ENCODE data around the gene PIP4P1. TPM values are rescaled to one million over a fixed set of nuclear protein-coding genes. Genes with fewer than 3 reads are reported as not detected.

Gene PIP4P1
- total RNA-seq, 2 experiments from 2014 or later, result 83.9 to 107 TPM

GRCh38 chr14:20499108-20499507 lies 37.9 kb upstream of the PIP4P1 start:
- Mint-ChIP-seq H3K9me3 (no peaks in the 10 kb centered on the region), H3K36me3 (ENCODE audit: low read depth) (no peaks in the 10 kb centered on the region), H3K27me3 (no peaks in the 10 kb centered on the region), H3K4me3 (no peak overlapping the region), H3K4me1 (ENCODE audit: low read depth) (peaks cover 25% of the 10 kb centered on the region), H3K27ac (no peak overlapping the region)
- Histone ChIP-seq H3K4me1 (ENCODE audit: insufficient read depth, low read length) (peaks cover 7% of the 10 kb centered on the region), H3K27me3 (ENCODE audit: control insufficient read depth in 1 of 2, insufficient read depth in 2 of 2, low read length in 2 of 2) (no peaks in the 10 kb centered on the region), H3K4me3 (ENCODE audit: low read length) (no peak overlapping the region), H3K36me3 (ENCODE audit: insufficient read depth, low read length) (no peaks in the 10 kb centered on the region), H3K27ac (ENCODE audit: low read depth in 1 of 2, low read length in 2 of 2) (no peak overlapping the region), H3K9me3 (ENCODE audit: control insufficient read depth in 1 of 2, insufficient read depth in 1 of 2, low read length in 2 of 2) (no peaks in the 10 kb centered on the region)
- CTCF ChIA-PET, result no interaction called here
- intact Hi-C loops (cut with DNase I, micrococcal nuclease), result no loop called here
- TF ChIP-seq CTCF (IDR thresholded peaks at IDR 0.05), result no peak
- ATAC-seq (ENCODE audit: poor library complexity) (no peak), DNase-seq (no peak)
- POLR2A ChIA-PET, result no interaction called here

- no peaks in the 10 kb centered on the region for H3K9me3 ChIP-seq (ENCODE audit: control insufficient read depth in 1 of 2, insufficient read depth in 1 of 2, low read length in 2 of 2)
- H3K27ac Mint-ChIP-seq, result no peak overlapping the region
- TF ChIP-seq CTCF (IDR thresholded peaks at IDR 0.05), result no peak
- no peaks in the 10 kb centered on the region for H3K9me3 Mint-ChIP-seq
- no peaks in the 10 kb centered on the region for H3K36me3 Mint-ChIP-seq (ENCODE audit: low read depth)
- H3K4me1 ChIP-seq (ENCODE audit: insufficient read depth, low read length), result peaks cover 8% of the 10 kb centered on the region
- ATAC-seq (ENCODE audit: poor library complexity) (no peak), DNase-seq (no peak)
- CTCF ChIA-PET, result no interaction called here
- intact Hi-C loops (cut with DNase I, micrococcal nuclease), result no loop called here
- POLR2A ChIA-PET, result no interaction called here
- H3K4me3 Mint-ChIP-seq, result no peak overlapping the region
- peaks cover 25% of the 10 kb centered on the region for H3K4me1 Mint-ChIP-seq (ENCODE audit: low read depth)
- no peaks in the 10 kb centered on the region for H3K36me3 ChIP-seq (ENCODE audit: insufficient read depth, low read length)
- H3K27ac ChIP-seq (ENCODE audit: low read depth in 1 of 2, low read length in 2 of 2), result no peak overlapping the region
- no peaks in the 10 kb centered on the region for H3K27me3 ChIP-seq (ENCODE audit: control insufficient read depth in 1 of 2, insufficient read depth in 2 of 2, low read length in 2 of 2)
- no peak overlapping the region for H3K4me3 ChIP-seq (ENCODE audit: low read length)
- no peaks in the 10 kb centered on the region for H3K27me3 Mint-ChIP-seq
Observed at GRCh38 chr14:20498622-20499021, 37.4 kb upstream of the PIP4P1 start.

- no peaks in the 10 kb centered on the region for H3K27me3 Mint-ChIP-seq
- Histone ChIP-seq H3K9me3 (ENCODE audit: control insufficient read depth in 1 of 2, insufficient read depth in 1 of 2, low read length in 2 of 2) (no peaks in the 10 kb centered on the region), H3K27me3 (ENCODE audit: control insufficient read depth in 1 of 2, insufficient read depth in 2 of 2, low read length in 2 of 2) (no peaks in the 10 kb centered on the region), H3K4me1 (ENCODE audit: insufficient read depth, low read length) (peaks cover 27% of the 10 kb centered on the region), H3K27ac (ENCODE audit: low read depth in 1 of 2, low read length in 2 of 2) (no peak overlapping the region), H3K36me3 (ENCODE audit: insufficient read depth, low read length) (no peaks in the 10 kb centered on the region), H3K4me3 (ENCODE audit: low read length) (no peak overlapping the region)
- intact Hi-C loops (cut with DNase I, micrococcal nuclease), result no loop called here
- DNase-seq (peak in 2 of 14 experiments; percentile 40 to 50), ATAC-seq (ENCODE audit: poor library complexity) (no peak)
- TF ChIP-seq CTCF (IDR thresholded peaks at IDR 0.05), result no peak
- H3K4me1 Mint-ChIP-seq (ENCODE audit: low read depth), result peaks cover 49% of the 10 kb centered on the region
- CTCF ChIA-PET, result no interaction called here
- no peaks in the 10 kb centered on the region for H3K36me3 Mint-ChIP-seq (ENCODE audit: low read depth)
- no peak overlapping the region for H3K27ac Mint-ChIP-seq
- POLR2A ChIA-PET, result interaction anchor here (1.1 kb wide), 1 partner anchor 26 kb away, joined by 3 read pairs; the partner anchor contains the start of gene PNP
- no peaks in the 10 kb centered on the region for H3K9me3 Mint-ChIP-seq
- H3K4me3 Mint-ChIP-seq, result no peak overlapping the region
Observed at GRCh38 chr14:20494935-20495766, 33.9 kb upstream of the PIP4P1 start.

All from CD4-positive, alpha-beta T cell (primary cell).